HCT116 (cell line): ENCODE data around the gene RXFP1.

ENCODE experiments used
- CEBPB ChIP-seq: IDR thresholded peaks from 2 replicates; pipeline ENCODE4 v1.6.1; 2012; ENCODE audit warnings: low read depth
- EGR1 ChIP-seq: IDR thresholded peaks from 2 replicates; pipeline ENCODE4 v1.6.1; 2012; ENCODE audit warnings: low read depth
- ELF1 ChIP-seq: IDR thresholded peaks from 2 replicates; pipeline ENCODE4 v1.6.1; 2012; ENCODE audit warnings: low read depth, borderline replicate concordance
- EZH2 ChIP-seq: fragments of 200-600 bp; sonication (generic); IDR thresholded peaks from 2 replicates; pipeline ENCODE4 v1.6.1; 2017; ENCODE audit warnings: antibody characterized with exemption, mixed run types
- EZH2phosphoT487 ChIP-seq: fragments of 200-600 bp; IDR thresholded peaks from 2 replicates; pipeline ENCODE4 v1.6.1; 2018; ENCODE audit warnings: antibody characterized with exemption, borderline replicate concordance
- POLR2A ChIP-seq: IDR thresholded peaks from 2 replicates; pipeline ENCODE4 v1.7.0; 2011; ENCODE audit warnings: borderline replicate concordance; ENCODE audit not compliant: insufficient read depth, insufficient read length; ENCODE audit errors: extremely low read depth
- POLR2AphosphoS5 ChIP-seq: IDR thresholded peaks from 2 replicates; pipeline ENCODE4 v1.6.1; 2011; ENCODE audit warnings: mild to moderate bottlenecking, low read depth, low read length, moderate library complexity
- RAD21 ChIP-seq: IDR thresholded peaks from 2 replicates; pipeline ENCODE4 v1.6.1; 2012; ENCODE audit warnings: low read depth, mild to moderate bottlenecking
- TCF7L2 ChIP-seq: IDR thresholded peaks from 2 replicates; pipeline ENCODE4 v1.7.0; 2011; ENCODE audit warnings: borderline replicate concordance, inconsistent platforms; ENCODE audit not compliant: insufficient read depth, insufficient read length; ENCODE audit errors: extremely low read depth
- ZFX ChIP-seq: fragments of 450-650 bp; IDR thresholded peaks from 2 replicates; pipeline ENCODE4 v1.6.1; 2017
- TF ChIP-seq, protein P1 (sequence below), 3 experiments: fragments of 200-600 bp in 1 of 3; sonication (generic) in 1 of 3; IDR thresholded peaks in 2 of 3; conservative IDR thresholded peaks in 1 of 3; 2 replicates each; pipeline ENCODE4 v1.5.1; 2012 to 2017; ENCODE audit warnings: low read depth in 2 of 3, low read length in 2 of 3, antibody characterized with exemption in 1 of 3, borderline replicate concordance in 1 of 3, control low read depth in 1 of 3, mild to moderate bottlenecking in 1 of 3, mixed read lengths in 1 of 3, mixed run types in 1 of 3, moderate library complexity in 1 of 3; ENCODE audit not compliant: insufficient read depth in 1 of 3
- TF ChIP-seq, protein P2 (sequence below): IDR thresholded peaks from 2 replicates; pipeline ENCODE4 v1.6.1; 2011; ENCODE audit warnings: mild to moderate bottlenecking, low read length, moderate library complexity; ENCODE audit not compliant: insufficient replicate concordance; ENCODE audit errors: extremely low read depth
- TF ChIP-seq, protein P3 (sequence below): IDR thresholded peaks from 2 replicates; pipeline ENCODE4 v1.6.1; 2012

DNA sequence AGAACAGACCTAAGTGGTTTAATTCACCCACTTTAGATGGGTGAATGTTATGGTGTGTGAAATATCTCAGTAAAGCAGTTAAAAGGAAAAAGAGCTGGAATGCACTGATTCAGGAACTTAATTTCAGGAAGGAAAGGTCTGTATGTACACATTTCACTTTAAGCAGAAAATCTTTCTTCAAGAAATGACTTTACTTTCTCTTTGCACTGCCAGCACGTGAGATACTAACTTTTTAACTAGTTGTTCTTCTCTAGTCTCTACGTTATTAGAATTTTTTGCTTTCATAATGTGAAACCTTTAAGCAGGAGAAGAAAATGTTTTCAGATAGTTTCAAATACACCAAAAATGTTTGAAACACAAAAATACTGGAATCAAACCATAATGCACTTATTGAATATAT is 131.2 kb downstream of the RXFP1 start:
- TF ChIP-seq RAD21 (no peak), EGR1 (no peak), POLR2AphosphoS5 (no peak), EZH2 (no peak), EZH2phosphoT487 (no peak), POLR2A (no peak), TCF7L2 (no peak), ELF1 (no peak), ZFX (no peak), CEBPB (no peak)
- TF ChIP-seq, protein P1, sequence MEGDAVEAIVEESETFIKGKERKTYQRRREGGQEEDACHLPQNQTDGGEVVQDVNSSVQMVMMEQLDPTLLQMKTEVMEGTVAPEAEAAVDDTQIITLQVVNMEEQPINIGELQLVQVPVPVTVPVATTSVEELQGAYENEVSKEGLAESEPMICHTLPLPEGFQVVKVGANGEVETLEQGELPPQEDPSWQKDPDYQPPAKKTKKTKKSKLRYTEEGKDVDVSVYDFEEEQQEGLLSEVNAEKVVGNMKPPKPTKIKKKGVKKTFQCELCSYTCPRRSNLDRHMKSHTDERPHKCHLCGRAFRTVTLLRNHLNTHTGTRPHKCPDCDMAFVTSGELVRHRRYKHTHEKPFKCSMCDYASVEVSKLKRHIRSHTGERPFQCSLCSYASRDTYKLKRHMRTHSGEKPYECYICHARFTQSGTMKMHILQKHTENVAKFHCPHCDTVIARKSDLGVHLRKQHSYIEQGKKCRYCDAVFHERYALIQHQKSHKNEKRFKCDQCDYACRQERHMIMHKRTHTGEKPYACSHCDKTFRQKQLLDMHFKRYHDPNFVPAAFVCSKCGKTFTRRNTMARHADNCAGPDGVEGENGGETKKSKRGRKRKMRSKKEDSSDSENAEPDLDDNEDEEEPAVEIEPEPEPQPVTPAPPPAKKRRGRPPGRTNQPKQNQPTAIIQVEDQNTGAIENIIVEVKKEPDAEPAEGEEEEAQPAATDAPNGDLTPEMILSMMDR (IDR thresholded peaks at IDR 0.05 in 2 of 3, conservative IDR thresholded peaks at IDR 0.05 in 1 of 3; ENCODE audit: borderline replicate concordance in 1 of 3, insufficient read depth in 1 of 3, low read depth in 2 of 3, low read length in 2 of 3) = no peak
- TF ChIP-seq, protein P2, sequence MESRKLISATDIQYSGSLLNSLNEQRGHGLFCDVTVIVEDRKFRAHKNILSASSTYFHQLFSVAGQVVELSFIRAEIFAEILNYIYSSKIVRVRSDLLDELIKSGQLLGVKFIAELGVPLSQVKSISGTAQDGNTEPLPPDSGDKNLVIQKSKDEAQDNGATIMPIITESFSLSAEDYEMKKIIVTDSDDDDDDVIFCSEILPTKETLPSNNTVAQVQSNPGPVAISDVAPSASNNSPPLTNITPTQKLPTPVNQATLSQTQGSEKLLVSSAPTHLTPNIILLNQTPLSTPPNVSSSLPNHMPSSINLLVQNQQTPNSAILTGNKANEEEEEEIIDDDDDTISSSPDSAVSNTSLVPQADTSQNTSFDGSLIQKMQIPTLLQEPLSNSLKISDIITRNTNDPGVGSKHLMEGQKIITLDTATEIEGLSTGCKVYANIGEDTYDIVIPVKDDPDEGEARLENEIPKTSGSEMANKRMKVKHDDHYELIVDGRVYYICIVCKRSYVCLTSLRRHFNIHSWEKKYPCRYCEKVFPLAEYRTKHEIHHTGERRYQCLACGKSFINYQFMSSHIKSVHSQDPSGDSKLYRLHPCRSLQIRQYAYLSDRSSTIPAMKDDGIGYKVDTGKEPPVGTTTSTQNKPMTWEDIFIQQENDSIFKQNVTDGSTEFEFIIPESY = no peak
- TF ChIP-seq, protein P3, sequence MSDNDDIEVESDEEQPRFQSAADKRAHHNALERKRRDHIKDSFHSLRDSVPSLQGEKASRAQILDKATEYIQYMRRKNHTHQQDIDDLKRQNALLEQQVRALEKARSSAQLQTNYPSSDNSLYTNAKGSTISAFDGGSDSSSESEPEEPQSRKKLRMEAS = no peak
